ENCODE results near the gene LTB4R.

The LTB4R gene

DNA sequence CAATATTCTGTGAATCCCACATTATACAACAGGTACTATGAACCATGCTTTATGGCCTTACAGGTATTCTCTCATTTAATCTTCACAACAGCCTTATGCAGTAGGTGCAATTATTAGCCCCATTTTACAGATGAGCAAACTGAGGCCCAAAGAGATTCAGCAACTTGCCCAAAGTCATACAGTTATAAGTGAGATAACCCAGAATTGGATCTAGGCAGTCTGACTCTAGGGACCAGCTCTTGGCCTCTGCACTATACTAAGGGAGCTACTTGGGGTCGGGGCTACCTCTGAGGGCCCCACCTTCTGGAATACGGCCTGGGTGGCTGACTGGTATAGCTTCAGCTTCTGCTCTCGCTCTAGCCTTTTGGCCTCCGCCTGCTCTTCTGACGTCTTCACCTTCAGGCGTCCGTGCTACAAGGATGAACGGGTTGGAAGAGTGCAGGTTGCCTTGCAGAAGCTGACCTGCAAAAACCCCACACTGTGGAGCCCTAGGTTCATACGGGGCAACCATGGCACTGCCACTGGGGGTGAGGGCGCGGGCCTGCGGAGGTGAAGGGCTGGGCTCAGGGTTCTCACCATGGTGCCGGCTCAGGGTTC, 40.7 kb upstream of the LTB4R start:
- no peak for DNase-seq (ENCODE audit: low read depth, low spot score)
- ChIA-PET POLR2A (interaction anchor here (0.9 to 2.2 kb wide), 10 partner anchors 9 to 82 kb away, joined by 3 to 27 read pairs (median 4); partner anchors contain the start of genes CHMP4A, CIDEB, DHRS1 and IPO4), CTCF (interaction anchor here (0.6 to 6.1 kb wide), 15 partner anchors 11 to 157 kb away, joined by 3 to 57 read pairs (median 6); partner anchors contain the start of genes CHMP4A, CIDEB, DHRS1 and MDP1)
- peak overlapping the region; percentile 98 for H3K4me3 ChIP-seq (ENCODE audit: low read depth, low read length)
- TF ChIP-seq, protein P1, sequence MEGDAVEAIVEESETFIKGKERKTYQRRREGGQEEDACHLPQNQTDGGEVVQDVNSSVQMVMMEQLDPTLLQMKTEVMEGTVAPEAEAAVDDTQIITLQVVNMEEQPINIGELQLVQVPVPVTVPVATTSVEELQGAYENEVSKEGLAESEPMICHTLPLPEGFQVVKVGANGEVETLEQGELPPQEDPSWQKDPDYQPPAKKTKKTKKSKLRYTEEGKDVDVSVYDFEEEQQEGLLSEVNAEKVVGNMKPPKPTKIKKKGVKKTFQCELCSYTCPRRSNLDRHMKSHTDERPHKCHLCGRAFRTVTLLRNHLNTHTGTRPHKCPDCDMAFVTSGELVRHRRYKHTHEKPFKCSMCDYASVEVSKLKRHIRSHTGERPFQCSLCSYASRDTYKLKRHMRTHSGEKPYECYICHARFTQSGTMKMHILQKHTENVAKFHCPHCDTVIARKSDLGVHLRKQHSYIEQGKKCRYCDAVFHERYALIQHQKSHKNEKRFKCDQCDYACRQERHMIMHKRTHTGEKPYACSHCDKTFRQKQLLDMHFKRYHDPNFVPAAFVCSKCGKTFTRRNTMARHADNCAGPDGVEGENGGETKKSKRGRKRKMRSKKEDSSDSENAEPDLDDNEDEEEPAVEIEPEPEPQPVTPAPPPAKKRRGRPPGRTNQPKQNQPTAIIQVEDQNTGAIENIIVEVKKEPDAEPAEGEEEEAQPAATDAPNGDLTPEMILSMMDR (IDR thresholded peaks at IDR 0.05; ENCODE audit: insufficient read depth, low read length, missing control alignments): no peak

- ChIA-PET CTCF (interaction anchor here (0.6 to 6.1 kb wide), 22 partner anchors 10 to 166 kb away, joined by 3 to 57 read pairs (median 6); partner anchors contain the start of genes CHMP4A, CIDEB, DHRS1 and IRF9), POLR2A (interaction anchor here (0.9 to 2.2 kb wide), 10 partner anchors 9 to 83 kb away, joined by 3 to 27 read pairs (median 4); partner anchors contain the start of genes CHMP4A, CIDEB, DHRS1 and IPO4)
- TF ChIP-seq, protein P1 (IDR thresholded peaks at IDR 0.05; ENCODE audit: insufficient read depth, low read length, missing control alignments): peak; percentile 97
- H3K4me3 ChIP-seq (ENCODE audit: low read depth, low read length): peak within 1 kb of the TSS; percentile 98
- no peak for DNase-seq (ENCODE audit: low read depth, low spot score)
These were observed 40.0 kb upstream of the LTB4R start, which contains the start of gene RABGGTA for GRCh38 chr14:24271134-24271833. Gene RABGGTA, minus strand, starts transcription at chr14:24271597. Its CDS starts 482 bp downstream, at chr14:24271115.

GRCh38 chr14:24271834-24272263, 39.5 kb upstream of the LTB4R start:
- peak overlapping the region; percentile 98 for H3K4me3 ChIP-seq (ENCODE audit: low read depth, low read length)
- CTCF ChIA-PET: interaction anchor here (0.7 to 6.1 kb wide), 17 partner anchors 9 to 165 kb away, joined by 3 to 57 read pairs (median 6); partner anchors contain the start of genes DHRS1, IRF9, MDP1 and NOP9
- no peak for DNase-seq (ENCODE audit: low read depth, low spot score)
- TF ChIP-seq, protein P1 (IDR thresholded peaks at IDR 0.05; ENCODE audit: insufficient read depth, low read length, missing control alignments): no peak
- POLR2A ChIA-PET: interaction anchor here (0.9 to 2.2 kb wide), 8 partner anchors 8 to 83 kb away, joined by 4 to 27 read pairs (median 4); partner anchors contain the start of genes CHMP4A, CIDEB, DHRS1 and IPO4

GRCh38 chr14:24272467-24272866, 38.8 kb upstream of the LTB4R start:
- POLR2A ChIA-PET: no interaction called here
- no peak overlapping the region for H3K4me3 ChIP-seq (ENCODE audit: low read depth, low read length)
- TF ChIP-seq, protein P1 (IDR thresholded peaks at IDR 0.05; ENCODE audit: insufficient read depth, low read length, missing control alignments): no peak
- no peak for DNase-seq (ENCODE audit: low read depth, low spot score)
- CTCF ChIA-PET: interaction anchor here (0.9 to 6.1 kb wide), 12 partner anchors 9 to 164 kb away, joined by 3 to 57 read pairs (median 6); partner anchors contain the start of genes DHRS1, IRF9, NOP9 and TGM1

GRCh38 chr14:24273422-24273998, 37.8 kb upstream of the LTB4R start:
- TF ChIP-seq, protein P1 (IDR thresholded peaks at IDR 0.05; ENCODE audit: insufficient read depth, low read length, missing control alignments): no peak
- ChIA-PET CTCF (interaction anchor here (1.5 to 6.1 kb wide), 5 partner anchors 10 to 60 kb away, joined by 4 to 57 read pairs (median 13); partner anchors contain the start of genes CIDEB and TGM1), POLR2A (no interaction called here)
- no peak for DNase-seq (ENCODE audit: low read depth, low spot score)
- no peak overlapping the region for H3K4me3 ChIP-seq (ENCODE audit: low read depth, low read length)

All from AG04449 (cell line).